IMR-90 (cell line): ENCODE data around the gene DLX6. TPM values are rescaled to one million over a fixed set of nuclear protein-coding genes. Genes with fewer than 3 reads are reported as not detected.

ENCODE experiments used
- ATAC-seq: fragments of 200-7000 bp; cut with Tn5 transposase; 2 replicates; pipeline ENCODE4 v1.9.1; 2020; ENCODE audit warnings: low read depth, mild to moderate bottlenecking, moderate library complexity
- BruUV-seq: library from RNA; stranded (reverse); fragments of 400-500 nt; replicated peaks from 2 replicates; lab custom pipeline; 2021; lab: Mats Ljungman, UMichigan
- CTCF ChIA-PET: fragments of 300-600 bp; formaldehyde crosslinking; extraction: SDS; loops from one replicate; lab custom pipeline; 2021; ENCODE audit warnings: antibody characterized with exemption; lab: Yijun Ruan, JAX
- POLR2A ChIA-PET: fragments of 300-600 bp; sonication (Branson Sonifier 250); formaldehyde crosslinking; loops from one replicate; lab custom pipeline; 2022; ENCODE audit warnings: antibody characterized with exemption; ENCODE audit not compliant: unreplicated experiment; lab: Charles Lee
- DNase-seq: peaks from one replicate; pipeline ENCODE4 v3.0.0; 2013
- H2AFZ ChIP-seq: replicated peaks from 2 replicates; pipeline ENCODE3; 2013; ENCODE audit warnings: low read length, mild to moderate bottlenecking; ENCODE audit not compliant: poor library complexity
- H2AK5ac ChIP-seq: 2 replicates; pipeline ENCODE4 v1.6.1; 2013; ENCODE audit warnings: low read depth, low read length, inconsistent platforms
- H2AK9ac ChIP-seq: replicated peaks from 2 replicates; pipeline ENCODE3; 2013; ENCODE audit warnings: mild to moderate bottlenecking, low read depth, low read length, moderate library complexity; ENCODE audit not compliant: poor library complexity
- H2BK120ac ChIP-seq: 2 replicates; pipeline ENCODE4 v1.6.1; 2013; ENCODE audit warnings: low read depth, low read length, inconsistent platforms
- H2BK15ac ChIP-seq: 3 replicates; pipeline ENCODE4 v1.6.1; 2013; ENCODE audit warnings: low read depth, low read length, inconsistent platforms
- H2BK20ac ChIP-seq: 2 replicates; pipeline ENCODE4 v1.6.1; 2013; ENCODE audit warnings: low read depth, mild to moderate bottlenecking, inconsistent platforms, low read length, moderate library complexity
- H2BK5ac ChIP-seq: 2 replicates; pipeline ENCODE4 v1.6.1; 2013; ENCODE audit warnings: mild to moderate bottlenecking, low read depth, low read length, inconsistent platforms; ENCODE audit not compliant: poor library complexity, severe bottlenecking
- H3K14ac ChIP-seq: replicated peaks from 2 replicates; pipeline ENCODE4 v1.6.1; 2013; ENCODE audit warnings: low read depth, low read length, inconsistent platforms
- H3K18ac ChIP-seq: 2 replicates; pipeline ENCODE4 v1.6.1; 2013; ENCODE audit warnings: low read depth, low read length, control low read depth
- H3K23ac ChIP-seq: 2 replicates; pipeline ENCODE4 v1.6.1; 2013; ENCODE audit warnings: low read depth, low read length, inconsistent platforms
- H3K27ac ChIP-seq: 2 replicates; pipeline ENCODE4 v1.5.1; 2013; ENCODE audit warnings: mild to moderate bottlenecking, control low read depth, low read length; ENCODE audit not compliant: insufficient read depth
- H3K27me3 ChIP-seq: 2 replicates; pipeline ENCODE4 v1.6.1; 2013; ENCODE audit warnings: low read length; ENCODE audit not compliant: control insufficient read depth, insufficient read depth
- H3K36me3 ChIP-seq: 2 replicates; pipeline ENCODE4 v1.6.1; 2013; ENCODE audit warnings: low read length, mixed read lengths; ENCODE audit not compliant: control insufficient read depth, insufficient read depth
- H3K4ac ChIP-seq: 2 replicates; pipeline ENCODE4 v1.6.1; 2013; ENCODE audit warnings: low read depth, low read length, inconsistent platforms
- H3K4me1 ChIP-seq: 2 replicates; pipeline ENCODE4 v1.6.1; 2013; ENCODE audit warnings: low read length, mixed read lengths; ENCODE audit not compliant: control insufficient read depth, insufficient read depth
- H3K4me2 ChIP-seq: 2 replicates; pipeline ENCODE4 v1.6.1; 2013; ENCODE audit warnings: low read depth, mild to moderate bottlenecking, control low read depth, low read length, moderate library complexity
- H3K4me3 ChIP-seq: 2 replicates; pipeline ENCODE4 v1.5.1; 2013; ENCODE audit warnings: low read depth, mild to moderate bottlenecking, control low read depth, low read length, moderate library complexity; ENCODE audit not compliant: insufficient read depth
- H3K56ac ChIP-seq: 2 replicates; pipeline ENCODE4 v1.6.1; 2013; ENCODE audit warnings: low read length, inconsistent platforms; ENCODE audit not compliant: insufficient read depth; ENCODE audit errors: extremely low read depth
- H3K79me1 ChIP-seq, 2 experiments: 2 replicates each; pipeline ENCODE4 v1.6.1; 2013; ENCODE audit warnings: low read length in 2 of 2, inconsistent platforms in 1 of 2, low read depth in 1 of 2
- H3K9ac ChIP-seq: 2 replicates; pipeline ENCODE4 v1.6.1; 2013; ENCODE audit warnings: low read depth, low read length, control low read depth
- H3K9me1 ChIP-seq: 2 replicates; pipeline ENCODE4 v1.6.1; 2013; ENCODE audit warnings: low read length, inconsistent platforms; ENCODE audit not compliant: insufficient read depth
- H3K9me3 ChIP-seq: 2 replicates; pipeline ENCODE4 v1.6.1; 2013; ENCODE audit warnings: low read length; ENCODE audit not compliant: control insufficient read depth, insufficient read depth
- H4K20me1 ChIP-seq: 2 replicates; pipeline ENCODE4 v1.6.1; 2013; ENCODE audit warnings: low read length, inconsistent platforms; ENCODE audit not compliant: insufficient read depth
- H4K5ac ChIP-seq: 2 replicates; pipeline ENCODE4 v1.6.1; 2013; ENCODE audit warnings: mild to moderate bottlenecking, low read depth, low read length, control low read depth
- H4K8ac ChIP-seq, 2 experiments: 2 replicates each; pipeline ENCODE4 v1.6.1; 2013; ENCODE audit warnings: low read depth in 2 of 2, low read length in 2 of 2, control low read depth in 1 of 2, inconsistent platforms in 1 of 2
- H4K91ac ChIP-seq: 2 replicates; pipeline ENCODE4 v1.6.1; 2013; ENCODE audit warnings: low read depth, low read length, inconsistent platforms; ENCODE audit not compliant: insufficient read depth
- BHLHE40 ChIP-seq: fragments of 150-350 bp; IDR thresholded peaks from 2 replicates; pipeline ENCODE4 v1.6.1; 2016; ENCODE audit warnings: mild to moderate bottlenecking, low read depth, low read length
- CEBPB ChIP-seq: IDR thresholded peaks from 2 replicates; pipeline ENCODE4 v1.6.1; 2012; ENCODE audit warnings: low read depth, low read length, improper control_type of control experiment
- CHD1 ChIP-seq: IDR thresholded peaks from 2 replicates; pipeline ENCODE4 v1.6.1; 2012; ENCODE audit warnings: low read depth, low read length, improper control_type of control experiment
- FOS ChIP-seq: fragments of 150-350 bp; IDR thresholded peaks from 2 replicates; pipeline ENCODE4 v1.6.1; 2016; ENCODE audit warnings: low read depth, low read length
- MAFK ChIP-seq: IDR thresholded peaks from 2 replicates; pipeline ENCODE4 v1.6.1; 2012; ENCODE audit warnings: low read depth, low read length, improper control_type of control experiment
- MAZ ChIP-seq: IDR thresholded peaks from 2 replicates; pipeline ENCODE4 v1.6.1; 2012; ENCODE audit warnings: low read depth, mild to moderate bottlenecking, low read length, improper control_type of control experiment, moderate library complexity, borderline replicate concordance
- MXI1 ChIP-seq: IDR thresholded peaks from 2 replicates; pipeline ENCODE4 v1.6.1; 2012; ENCODE audit warnings: low read depth, mild to moderate bottlenecking, low read length, moderate library complexity, borderline replicate concordance
- NFE2L2 ChIP-seq: fragments of 150-350 bp; IDR thresholded peaks from 2 replicates; pipeline ENCODE4 v1.6.1; 2016; ENCODE audit warnings: low read depth, mild to moderate bottlenecking, low read length
- POLR2A ChIP-seq: IDR thresholded peaks from 2 replicates; pipeline ENCODE4 v1.6.1; 2012; ENCODE audit warnings: mild to moderate bottlenecking, low read depth, low read length
- RAD21 ChIP-seq: IDR thresholded peaks from 2 replicates; pipeline ENCODE4 v1.6.1; 2012; ENCODE audit warnings: low read length, improper control_type of control experiment
- RCOR1 ChIP-seq: IDR thresholded peaks from 2 replicates; pipeline ENCODE4 v1.6.1; 2012; ENCODE audit warnings: mild to moderate bottlenecking, low read length, improper control_type of control experiment; ENCODE audit not compliant: insufficient replicate concordance
- RFX5 ChIP-seq: IDR thresholded peaks from 2 replicates; pipeline ENCODE4 v1.8.0; 2012; ENCODE audit warnings: low read depth, mild to moderate bottlenecking, low read length, moderate library complexity
- SMC3 ChIP-seq: fragments of 150-350 bp; IDR thresholded peaks from 2 replicates; pipeline ENCODE4 v1.6.1; 2016; ENCODE audit warnings: low read depth, mild to moderate bottlenecking, antibody characterized with exemption, low read length, moderate library complexity
- dilution Hi-C: fragments of 300-500 bp; cut with HindIII; formaldehyde crosslinking; loops from one replicate; pipeline ENCODE4 v1.14.3; 2018; ENCODE audit warnings: low sequenced_read_pairs; ENCODE audit not compliant: unreplicated experiment
- in situ Hi-C: fragments of 300-500 bp; cut with MboI; formaldehyde crosslinking; loops from 3 replicates; pipeline ENCODE4 v1.14.3; 2019; ENCODE audit warnings: low sequenced_read_pairs, inconsistent platforms, mixed read lengths
- intact Hi-C: fragments of 100-400 bp; cut with micrococcal nuclease; formaldehyde crosslinking; loops from 2 replicates; pipeline ENCODE4 v1.10.0; 2022
- polyA plus RNA-seq, 3 experiments: library from polyadenylated mRNA; depleted of rRNA; stranded (reverse); fragments of >200 nt; gene quantifications; 2 replicates each; pipeline ENCODE4 v1.2.3, GENCODE V29; 2012; ENCODE audit warnings: low replicate concordance in 1 of 3
- total RNA-seq: library from RNA; depleted of rRNA; stranded (reverse); fragments of >200 nt; gene quantifications from 2 replicates; pipeline ENCODE4 v1.2.3, GENCODE V29; 2012
- TF ChIP-seq, protein P1 (sequence below): fragments of 150-350 bp; IDR thresholded peaks from 2 replicates; pipeline ENCODE4 v1.6.1; 2017; ENCODE audit warnings: mild to moderate bottlenecking, antibody characterized with exemption, low read length, low read depth
- TF ChIP-seq, protein P2 (sequence below): fragments of 150-350 bp; IDR thresholded peaks from 2 replicates; pipeline ENCODE4 v1.6.1; 2016; ENCODE audit warnings: low read depth, mild to moderate bottlenecking, low read length, moderate library complexity, borderline replicate concordance
- TF ChIP-seq, protein P3 (sequence below): conservative IDR thresholded peaks from 2 replicates; pipeline ENCODE4 v1.5.1; 2012; ENCODE audit warnings: mild to moderate bottlenecking, low read depth, low read length, improper control_type of control experiment

The DLX6 gene
- total and polyA plus RNA-seq, 2 of the 4 experiments (the other 2 are of a cell fraction) = not detected

DNA sequence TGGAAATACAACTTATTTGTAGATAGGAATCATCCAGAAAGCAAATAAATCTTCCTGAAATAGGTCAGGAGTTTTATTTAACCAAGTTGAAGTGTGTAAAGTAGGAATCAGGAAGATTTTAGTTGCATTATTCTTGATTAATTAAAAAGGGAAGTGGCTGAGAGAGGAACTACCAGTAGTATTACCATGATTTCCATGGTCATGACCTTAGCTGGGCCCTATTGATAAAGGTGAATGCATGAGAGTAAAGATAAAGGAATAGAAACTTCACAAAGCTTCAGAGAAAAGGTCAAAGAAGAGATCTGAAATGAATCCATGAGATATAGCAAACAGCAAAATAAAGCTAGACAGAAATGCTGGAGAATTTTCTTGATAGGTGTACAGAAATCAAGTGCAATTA is 46.2 kb upstream of the DLX6 start:
- Histone ChIP-seq H3K18ac (no peak overlapping the region), H3K36me3 (no peaks in the 10 kb centered on the region), H4K91ac (no peak overlapping the region), H3K9me1 (no peaks in the 10 kb centered on the region), H2AK5ac (no peak overlapping the region), H3K27ac (no peak overlapping the region), H2BK5ac (no peak overlapping the region), H2BK20ac (no peak overlapping the region), H2BK120ac (no peak overlapping the region), H2AFZ (no peak overlapping the region), H3K27me3 (no peaks in the 10 kb centered on the region), H3K9ac (no peak overlapping the region), H3K56ac (no peak overlapping the region), H3K4me2 (no peak overlapping the region), H3K79me1 (no peaks in the 10 kb centered on the region), H3K23ac (no peak overlapping the region), H4K8ac (no peak overlapping the region), H3K9me3 (no peaks in the 10 kb centered on the region), H4K5ac (no peak overlapping the region), H2AK9ac (no peak overlapping the region), H3K4ac (no peak overlapping the region), H2BK15ac (no peak overlapping the region), H3K4me3 (no peak overlapping the region), H3K4me1 (no peaks in the 10 kb centered on the region), H3K14ac (no peak overlapping the region), H4K20me1 (no peaks in the 10 kb centered on the region)
- TF ChIP-seq MXI1 (no peak), RAD21 (no peak), CHD1 (no peak), CEBPB (no peak), FOS (no peak), RFX5 (no peak), MAZ (no peak), NFE2L2 (no peak), BHLHE40 (no peak), POLR2A (no peak), SMC3 (no peak), RCOR1 (no peak), MAFK (no peak)
- TF ChIP-seq, protein P1, sequence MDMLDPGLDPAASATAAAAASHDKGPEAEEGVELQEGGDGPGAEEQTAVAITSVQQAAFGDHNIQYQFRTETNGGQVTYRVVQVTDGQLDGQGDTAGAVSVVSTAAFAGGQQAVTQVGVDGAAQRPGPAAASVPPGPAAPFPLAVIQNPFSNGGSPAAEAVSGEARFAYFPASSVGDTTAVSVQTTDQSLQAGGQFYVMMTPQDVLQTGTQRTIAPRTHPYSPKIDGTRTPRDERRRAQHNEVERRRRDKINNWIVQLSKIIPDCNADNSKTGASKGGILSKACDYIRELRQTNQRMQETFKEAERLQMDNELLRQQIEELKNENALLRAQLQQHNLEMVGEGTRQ = no peak
- TF ChIP-seq, protein P2, sequence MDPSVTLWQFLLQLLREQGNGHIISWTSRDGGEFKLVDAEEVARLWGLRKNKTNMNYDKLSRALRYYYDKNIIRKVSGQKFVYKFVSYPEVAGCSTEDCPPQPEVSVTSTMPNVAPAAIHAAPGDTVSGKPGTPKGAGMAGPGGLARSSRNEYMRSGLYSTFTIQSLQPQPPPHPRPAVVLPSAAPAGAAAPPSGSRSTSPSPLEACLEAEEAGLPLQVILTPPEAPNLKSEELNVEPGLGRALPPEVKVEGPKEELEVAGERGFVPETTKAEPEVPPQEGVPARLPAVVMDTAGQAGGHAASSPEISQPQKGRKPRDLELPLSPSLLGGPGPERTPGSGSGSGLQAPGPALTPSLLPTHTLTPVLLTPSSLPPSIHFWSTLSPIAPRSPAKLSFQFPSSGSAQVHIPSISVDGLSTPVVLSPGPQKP = no peak
- TF ChIP-seq, protein P3, sequence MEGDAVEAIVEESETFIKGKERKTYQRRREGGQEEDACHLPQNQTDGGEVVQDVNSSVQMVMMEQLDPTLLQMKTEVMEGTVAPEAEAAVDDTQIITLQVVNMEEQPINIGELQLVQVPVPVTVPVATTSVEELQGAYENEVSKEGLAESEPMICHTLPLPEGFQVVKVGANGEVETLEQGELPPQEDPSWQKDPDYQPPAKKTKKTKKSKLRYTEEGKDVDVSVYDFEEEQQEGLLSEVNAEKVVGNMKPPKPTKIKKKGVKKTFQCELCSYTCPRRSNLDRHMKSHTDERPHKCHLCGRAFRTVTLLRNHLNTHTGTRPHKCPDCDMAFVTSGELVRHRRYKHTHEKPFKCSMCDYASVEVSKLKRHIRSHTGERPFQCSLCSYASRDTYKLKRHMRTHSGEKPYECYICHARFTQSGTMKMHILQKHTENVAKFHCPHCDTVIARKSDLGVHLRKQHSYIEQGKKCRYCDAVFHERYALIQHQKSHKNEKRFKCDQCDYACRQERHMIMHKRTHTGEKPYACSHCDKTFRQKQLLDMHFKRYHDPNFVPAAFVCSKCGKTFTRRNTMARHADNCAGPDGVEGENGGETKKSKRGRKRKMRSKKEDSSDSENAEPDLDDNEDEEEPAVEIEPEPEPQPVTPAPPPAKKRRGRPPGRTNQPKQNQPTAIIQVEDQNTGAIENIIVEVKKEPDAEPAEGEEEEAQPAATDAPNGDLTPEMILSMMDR = no peak
- BruUV-seq = no TSS peak
- CTCF ChIA-PET = no interaction called here
- DNase-seq = no peak
- in situ Hi-C loops (no loop called here), dilution Hi-C loops (no loop called here), intact Hi-C loops (no loop called here)
- no peak for ATAC-seq
- POLR2A ChIA-PET = no interaction called here
